GM19351 (cell line): ENCODE measurements around the gene CTDSPL2.
"Not testable (repeated sequence)": the region's sequence is repeated elsewhere in the genome, so short reads cannot be mapped to it uniquely, and the experiment has no call there.

Source experiments
- ATAC-seq: cut with Tn5 transposase; IDR thresholded peaks from one replicate; pipeline ENCODE4 v1.9.1; 2021; ENCODE audit warnings: mild to moderate bottlenecking, moderate library complexity; ENCODE audit not compliant: unreplicated experiment

The CTDSPL2 gene

DNA sequence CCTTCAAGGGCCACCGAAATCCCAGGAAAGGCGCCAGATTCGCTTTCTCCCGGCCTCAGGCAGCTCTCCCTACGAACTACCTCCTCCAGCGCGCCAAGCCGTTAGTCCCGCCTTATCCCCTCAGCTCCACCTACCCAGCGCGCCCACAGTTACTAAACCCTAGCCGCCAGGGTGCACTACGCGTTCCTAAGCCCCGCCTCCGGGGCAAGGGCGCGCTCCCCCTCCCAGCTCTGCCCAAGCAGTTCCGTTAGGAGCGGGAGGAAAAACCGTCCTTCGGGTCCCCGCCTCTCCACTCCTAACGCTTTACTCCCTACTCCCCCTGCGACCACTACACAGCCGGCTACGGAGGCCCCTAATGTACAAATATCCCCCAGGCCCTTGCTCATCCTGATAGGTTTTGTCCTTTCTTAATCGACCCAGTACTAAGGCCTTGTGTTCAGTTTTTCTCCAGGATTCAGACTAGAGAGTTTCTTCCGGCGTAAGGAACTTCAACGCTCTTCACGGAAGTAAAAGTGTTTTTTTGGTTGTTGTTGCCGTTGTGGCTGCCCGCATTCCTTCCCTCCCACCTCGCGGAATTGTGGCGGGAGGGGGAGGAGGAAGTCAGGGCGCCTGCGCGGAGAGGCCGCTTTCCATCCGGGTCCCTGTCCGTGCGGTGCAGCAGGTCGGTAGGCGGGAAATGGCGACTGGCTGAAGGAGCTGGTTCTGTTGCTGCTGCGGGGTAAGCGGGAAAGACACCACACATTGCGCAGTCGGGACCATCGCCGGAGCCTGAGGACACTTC lies at the start of gene CTDSPL2:
TSS of gene CTDSPL2 (plus strand) at position 655 of the 781 bp plus-strand sequence. CDS start 31,386 bp downstream, outside the sequence.
- ATAC-seq, result peak; percentile 92

DNA sequence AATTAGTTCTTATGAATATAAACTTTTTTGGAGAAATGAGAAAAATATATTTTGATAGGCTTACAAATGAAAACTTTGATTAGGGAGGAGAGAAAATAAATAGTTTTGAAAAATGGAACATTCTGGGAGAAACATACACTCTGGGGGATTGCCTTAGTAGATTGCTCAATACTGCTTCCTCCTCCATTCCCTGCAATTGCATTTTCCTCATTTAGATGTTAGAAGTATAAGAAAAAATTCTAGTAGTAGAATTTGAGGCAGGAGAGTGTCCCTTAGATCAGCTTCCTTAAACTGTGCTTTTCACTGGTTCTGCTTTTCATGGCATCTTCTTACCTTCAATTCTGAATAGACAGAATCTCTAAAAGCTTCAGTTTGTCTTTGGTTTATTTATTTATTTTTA lies 46.2 kb upstream of the CTDSPL2 start:
- ATAC-seq, result no peak

DNA sequence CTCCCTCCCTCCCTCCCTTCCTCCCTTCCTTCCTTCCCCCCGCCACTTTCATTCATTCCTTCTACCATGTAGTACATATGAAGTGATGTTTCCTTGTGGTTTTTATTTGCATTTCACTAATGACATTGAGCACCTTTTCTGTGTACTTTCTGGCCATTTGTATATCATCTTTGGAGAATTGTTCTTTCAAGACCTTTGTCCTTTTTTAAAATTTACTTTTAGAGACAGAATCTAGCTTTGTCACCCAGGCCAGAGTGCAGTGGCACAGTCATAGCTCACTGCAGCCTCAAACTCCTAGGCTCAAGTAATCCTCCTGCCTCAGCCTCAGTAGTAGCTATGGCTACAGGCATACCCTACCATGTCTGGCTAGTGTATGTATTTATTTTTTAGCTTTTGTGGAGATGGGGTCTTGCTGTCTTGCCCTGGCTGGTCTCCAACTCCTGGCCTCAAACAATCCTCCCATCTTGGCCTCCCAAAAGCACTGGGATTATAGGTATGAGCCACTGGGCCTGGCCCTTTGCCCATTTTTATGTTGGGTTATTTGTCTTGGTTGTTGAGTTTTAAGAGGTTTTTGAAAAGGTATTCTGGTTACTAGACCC lies 42.0 kb upstream of the CTDSPL2 start:
- ATAC-seq, result no peak

DNA sequence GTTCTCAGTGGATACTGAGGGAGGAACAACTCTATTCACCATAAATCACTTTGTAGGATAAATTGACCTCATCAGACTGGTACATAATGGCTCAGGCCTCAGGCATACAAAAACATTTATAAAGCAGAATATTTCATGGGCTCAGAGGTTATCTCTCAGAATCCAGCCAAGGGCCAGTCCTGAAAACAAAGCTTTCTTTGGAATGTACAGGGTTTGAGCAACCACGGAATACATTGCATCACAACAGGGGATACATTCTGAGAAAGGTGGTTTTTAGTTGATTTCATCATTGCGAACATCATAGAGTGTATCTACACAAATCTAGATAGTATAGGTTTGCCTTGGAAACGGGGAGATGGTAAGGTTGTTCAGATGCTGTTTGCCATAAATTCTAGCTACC lies 33.4 kb upstream of the CTDSPL2 start:
- ATAC-seq, result no peak

GRCh38 chr15:44394562-44394961 lies 32.9 kb upstream of the CTDSPL2 start:
- ATAC-seq, result no peak

- ATAC-seq, result no peak
Observed at GRCh38 chr15:44397869-44398268, 29.6 kb upstream of the CTDSPL2 start.

DNA sequence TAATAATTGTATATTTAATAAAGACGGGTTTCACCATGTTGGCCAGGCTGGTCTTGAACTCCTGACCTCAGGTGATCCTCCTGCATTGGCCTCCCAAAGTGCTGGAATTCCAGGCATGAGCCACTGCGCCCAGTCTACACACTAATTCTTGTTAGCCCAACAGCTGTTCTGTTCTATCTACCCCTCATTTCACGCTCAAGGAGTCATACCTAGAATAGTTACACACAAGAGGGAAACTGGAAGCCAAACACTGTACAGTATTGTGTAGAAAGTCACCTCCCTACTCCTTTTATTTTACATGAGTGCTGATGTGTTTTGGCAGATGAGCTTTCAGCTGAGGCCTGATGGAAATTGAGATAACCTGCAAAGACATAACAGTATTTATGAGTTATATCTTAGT lies 13.4 kb upstream of the CTDSPL2 start:
- no peak for ATAC-seq

- no peak for ATAC-seq
Observed at GRCh38 chr15:44427756-44428724, 611 bp downstream of the CTDSPL2 start.

DNA sequence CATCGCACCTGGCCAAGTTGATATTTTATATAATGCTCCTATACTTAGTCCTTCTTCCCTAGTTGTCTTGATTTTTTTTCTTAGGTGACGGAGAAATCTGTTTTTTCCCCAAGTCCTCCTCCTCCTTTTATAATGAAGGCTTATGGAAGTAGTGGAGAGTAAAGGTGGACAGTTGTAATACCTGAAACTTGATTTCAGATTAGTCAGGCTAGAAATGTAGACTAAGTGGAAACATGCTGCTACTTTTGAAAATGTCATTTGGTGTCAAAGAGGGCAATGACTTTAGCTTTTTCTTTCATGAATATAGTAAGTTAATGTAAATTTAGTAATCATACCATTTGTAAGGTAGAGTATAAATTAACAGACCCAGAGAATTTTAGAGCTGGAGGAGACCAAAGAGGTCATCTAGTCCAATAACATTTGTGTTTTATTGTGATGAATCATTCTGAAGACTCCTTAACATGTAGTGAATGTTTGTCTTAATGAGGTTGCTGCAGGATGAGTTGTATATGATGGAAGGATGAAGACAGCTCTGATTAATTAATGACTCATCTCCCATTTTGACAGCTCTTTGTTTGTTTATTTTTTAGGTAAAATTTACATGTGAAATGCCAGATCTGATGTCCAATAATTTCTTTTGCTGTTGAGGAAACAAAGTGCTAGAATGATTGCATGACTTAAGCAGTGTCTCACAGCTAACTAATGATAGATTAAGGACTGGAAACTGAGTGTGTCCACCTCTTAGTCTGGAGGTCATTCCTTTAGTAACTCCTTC lies 8.7 kb downstream of the CTDSPL2 start:
- ATAC-seq, result no peak

- ATAC-seq, result no peak
Observed at GRCh38 chr15:44438402-44438801, 11.0 kb downstream of the CTDSPL2 start.

GRCh38 chr15:44441095-44441501 lies 13.7 kb downstream of the CTDSPL2 start:
- no peak for ATAC-seq

- ATAC-seq, result no peak
Observed at GRCh38 chr15:44443515-44443914, 16.1 kb downstream of the CTDSPL2 start.

DNA sequence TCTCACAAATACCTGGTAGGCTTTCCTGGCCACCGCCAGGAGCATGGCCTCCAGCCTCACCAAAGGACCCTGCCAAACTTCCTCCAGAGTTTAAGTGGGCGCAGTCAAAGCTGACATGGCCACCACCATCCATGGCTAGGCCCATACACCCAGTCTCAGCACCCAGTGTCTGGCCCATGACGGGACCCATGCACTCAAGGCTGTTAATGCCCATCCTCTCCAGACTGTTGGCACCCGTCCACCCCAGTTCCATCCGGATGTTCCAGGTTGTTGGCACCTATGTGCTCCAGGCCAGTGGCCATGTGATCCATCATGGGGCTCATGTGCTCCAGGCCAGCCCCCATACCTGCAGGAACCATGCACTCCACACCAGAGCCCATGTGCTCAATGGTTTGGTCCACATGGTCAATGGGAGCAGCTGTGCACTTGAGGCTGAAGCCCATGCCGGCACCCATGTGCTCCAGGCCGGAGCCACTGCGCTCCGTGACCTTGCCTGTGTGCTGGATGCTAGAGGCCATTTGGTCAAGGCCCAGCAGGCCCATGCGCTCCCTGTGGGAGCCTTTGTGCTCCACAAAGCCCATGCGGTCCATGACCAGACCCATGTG lies 20.4 kb downstream of the CTDSPL2 start:
- no peak for ATAC-seq

DNA sequence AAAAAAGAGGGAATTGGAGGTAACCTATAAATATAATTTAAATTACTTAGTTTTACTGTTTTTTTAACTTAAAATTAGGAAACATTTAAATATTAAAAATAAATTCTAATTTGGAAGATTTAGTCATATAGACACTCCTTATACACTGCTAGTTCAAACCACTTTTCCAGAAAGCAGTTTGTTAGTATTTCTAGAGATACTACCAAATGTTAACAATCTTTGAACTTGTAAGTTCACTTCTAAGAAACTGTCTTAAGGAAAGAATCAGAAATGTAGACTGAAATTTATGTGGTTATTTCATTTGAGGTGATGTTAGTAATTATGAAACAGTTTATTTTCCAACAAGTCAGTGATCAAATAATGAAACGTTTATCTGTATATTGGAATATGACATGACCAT lies 22.7 kb downstream of the CTDSPL2 start:
- no peak for ATAC-seq

GRCh38 chr15:44453578-44454283 lies 26.3 kb downstream of the CTDSPL2 start:
- not testable (repeated sequence) for ATAC-seq

- no peak for ATAC-seq
Observed at GRCh38 chr15:44458429-44458828, 31.0 kb downstream of the CTDSPL2 start.

- no peak for ATAC-seq
Observed at GRCh38 chr15:44468709-44469385, 41.4 kb downstream of the CTDSPL2 start.

DNA sequence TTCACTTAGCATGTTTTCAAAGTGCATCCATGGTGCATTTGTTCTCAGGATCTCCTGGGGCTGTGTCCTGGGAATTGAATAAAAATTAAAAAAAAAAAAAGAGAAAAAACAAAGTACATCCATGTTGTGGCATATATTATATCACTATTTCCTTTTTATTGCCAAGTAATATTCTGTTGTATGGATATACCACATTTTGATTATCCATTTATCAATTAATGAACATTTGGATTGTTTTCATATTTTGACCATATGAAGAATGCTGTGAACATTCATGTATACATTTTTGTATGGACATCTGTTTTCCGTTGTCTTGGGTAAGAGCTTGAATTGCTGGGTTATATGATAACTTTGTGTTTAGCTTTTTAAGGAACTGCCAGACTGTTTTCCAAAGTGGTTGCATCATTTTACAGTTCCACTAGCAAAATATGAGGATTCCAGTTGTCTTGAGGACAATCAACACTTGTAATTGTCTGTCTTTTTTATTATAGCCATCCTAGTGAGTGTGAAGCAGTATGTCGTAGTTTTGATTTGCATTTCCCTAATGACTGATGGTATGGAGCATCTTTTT lies 44.5 kb downstream of the CTDSPL2 start:
- ATAC-seq, result no peak

DNA sequence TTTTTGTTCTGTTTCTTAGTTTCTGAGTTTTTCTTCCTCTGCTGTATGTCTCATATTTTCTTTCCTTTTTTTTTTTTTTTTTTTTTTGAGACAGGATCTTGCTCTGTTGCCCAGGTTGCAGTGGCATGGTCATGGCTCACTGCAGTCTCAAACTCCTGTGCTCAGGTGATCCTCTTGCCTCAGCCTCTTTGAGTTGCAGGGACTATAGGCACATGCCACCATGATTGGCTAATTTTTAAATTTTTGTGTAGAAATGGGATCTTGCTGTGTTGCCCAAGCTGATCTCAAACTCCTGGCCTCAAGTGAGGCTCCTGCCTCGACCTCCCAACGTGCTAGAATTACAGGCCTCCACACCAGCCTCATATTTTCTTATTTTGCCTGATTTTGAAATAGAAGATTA lies 51.9 kb downstream of the CTDSPL2 start:
- ATAC-seq, result no peak
